ENCODE data around the gene SHLD1.

DNA sequence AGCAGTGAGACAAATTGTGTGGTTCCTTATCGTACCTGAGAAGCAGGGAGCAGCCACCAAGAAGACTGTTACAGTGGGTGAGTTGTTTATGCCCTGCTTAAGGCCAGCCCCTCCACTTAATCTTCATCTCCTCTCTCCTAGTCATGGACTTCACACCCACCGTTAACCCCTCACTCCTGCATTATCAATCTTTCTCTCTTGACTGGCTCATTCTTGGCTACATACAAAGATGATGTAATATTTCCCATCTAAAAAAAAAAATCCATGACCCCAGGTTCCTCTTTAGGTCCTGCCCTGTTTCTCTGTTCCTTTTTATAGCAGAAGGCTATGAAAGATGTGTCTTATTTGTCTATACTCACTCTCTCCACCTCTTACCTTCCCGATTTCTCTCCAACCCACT is 72.4 kb downstream of the SHLD1 start:
- TF ChIP-seq, protein P1, sequence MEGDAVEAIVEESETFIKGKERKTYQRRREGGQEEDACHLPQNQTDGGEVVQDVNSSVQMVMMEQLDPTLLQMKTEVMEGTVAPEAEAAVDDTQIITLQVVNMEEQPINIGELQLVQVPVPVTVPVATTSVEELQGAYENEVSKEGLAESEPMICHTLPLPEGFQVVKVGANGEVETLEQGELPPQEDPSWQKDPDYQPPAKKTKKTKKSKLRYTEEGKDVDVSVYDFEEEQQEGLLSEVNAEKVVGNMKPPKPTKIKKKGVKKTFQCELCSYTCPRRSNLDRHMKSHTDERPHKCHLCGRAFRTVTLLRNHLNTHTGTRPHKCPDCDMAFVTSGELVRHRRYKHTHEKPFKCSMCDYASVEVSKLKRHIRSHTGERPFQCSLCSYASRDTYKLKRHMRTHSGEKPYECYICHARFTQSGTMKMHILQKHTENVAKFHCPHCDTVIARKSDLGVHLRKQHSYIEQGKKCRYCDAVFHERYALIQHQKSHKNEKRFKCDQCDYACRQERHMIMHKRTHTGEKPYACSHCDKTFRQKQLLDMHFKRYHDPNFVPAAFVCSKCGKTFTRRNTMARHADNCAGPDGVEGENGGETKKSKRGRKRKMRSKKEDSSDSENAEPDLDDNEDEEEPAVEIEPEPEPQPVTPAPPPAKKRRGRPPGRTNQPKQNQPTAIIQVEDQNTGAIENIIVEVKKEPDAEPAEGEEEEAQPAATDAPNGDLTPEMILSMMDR (IDR thresholded peaks at IDR 0.05): no peak
- TF ChIP-seq POLR2A (IDR thresholded peaks at IDR 0.05): no peak
